ENCODE results near the gene IKBKG.
"Not testable (repeated sequence)": the region's sequence is repeated elsewhere in the genome, so short reads cannot be mapped to it uniquely, and the experiment has no call there.

Gene IKBKG

GRCh38 chrX:154547245-154548027 is at the start of gene IKBKG:
TSS of gene IKBKG (plus strand) at chrX:154547620. CDS start at chrX:154552003, 4,383 bp downstream.
- Histone ChIP-seq H3K4me1 (ENCODE audit: low read depth, poor library complexity, severe bottlenecking) (peaks cover 14% of the 10 kb centered on the region), H4K20me1 (ENCODE audit: insufficient read depth) (no peaks in the 10 kb centered on the region)

GRCh38 chrX:154501423-154501822 is 46.0 kb upstream of the IKBKG start:
- not testable (repeated sequence) for H3K27ac ChIP-seq; H3K4me3 ChIP-seq (IDR thresholded peaks at IDR 0.05; ENCODE audit: insufficient read depth, low read depth, low read length); H3K4me2 ChIP-seq; H3K79me2 ChIP-seq (ENCODE audit: insufficient read depth, low read depth); H3K36me3 ChIP-seq (ENCODE audit: insufficient read depth); H3K9ac ChIP-seq; H3K4me1 ChIP-seq (ENCODE audit: low read depth, poor library complexity, severe bottlenecking); H3K27me3 ChIP-seq (ENCODE audit: insufficient read depth, low read depth); H4K20me1 ChIP-seq (ENCODE audit: insufficient read depth); H2AFZ ChIP-seq (ENCODE audit: low read depth)

More at GRCh38 chrX:154547245-154548027, at the start of gene IKBKG:
- peak within 1 kb of the TSS; percentile 89 for H3K4me2 ChIP-seq
- peak within 1 kb of the TSS; percentile 64; the same call in 1 of the 2 replicates for H2AFZ ChIP-seq (ENCODE audit: low read depth)
- H3K4me3 ChIP-seq (IDR thresholded peaks at IDR 0.05; ENCODE audit: insufficient read depth, low read depth, low read length) = no peak within 1 kb of the TSS
- peak within 1 kb of the TSS; percentile 61 for H3K9ac ChIP-seq
- H3K27ac ChIP-seq = peak within 1 kb of the TSS; percentile 71
- no peaks in the 10 kb centered on the region for H3K36me3 ChIP-seq (ENCODE audit: insufficient read depth)
- peaks cover 28% of the 10 kb centered on the region for H3K79me2 ChIP-seq (ENCODE audit: insufficient read depth, low read depth)
- H3K27me3 ChIP-seq (ENCODE audit: insufficient read depth, low read depth) = no peaks in the 10 kb centered on the region
- no peak for TF ChIP-seq CTCF (conservative IDR thresholded peaks at IDR 0.05; ENCODE audit: low read depth, low read length)

GRCh38 chrX:154502098-154502497 is 45.3 kb upstream of the IKBKG start:
- Histone ChIP-seq H3K27me3 (ENCODE audit: insufficient read depth, low read depth) (no peaks in the 10 kb centered on the region), H3K4me1 (ENCODE audit: low read depth, poor library complexity, severe bottlenecking) (no peaks in the 10 kb centered on the region), H3K27ac (no peak overlapping the region), H3K79me2 (ENCODE audit: insufficient read depth, low read depth) (no peaks in the 10 kb centered on the region), H3K4me2 (no peak overlapping the region), H3K9ac (no peak overlapping the region), H4K20me1 (ENCODE audit: insufficient read depth) (no peaks in the 10 kb centered on the region), H3K36me3 (ENCODE audit: insufficient read depth) (no peaks in the 10 kb centered on the region), H2AFZ (ENCODE audit: low read depth) (no peak overlapping the region), H3K4me3 (IDR thresholded peaks at IDR 0.05; ENCODE audit: insufficient read depth, low read depth, low read length) (no peak overlapping the region)
- TF ChIP-seq CTCF (conservative IDR thresholded peaks at IDR 0.05; ENCODE audit: low read depth, low read length) = no peak

- H3K36me3 ChIP-seq (ENCODE audit: insufficient read depth) = no peaks in the 10 kb centered on the region
- H3K4me2 ChIP-seq = no peak overlapping the region
- H4K20me1 ChIP-seq (ENCODE audit: insufficient read depth) = no peaks in the 10 kb centered on the region
- no peaks in the 10 kb centered on the region for H3K4me1 ChIP-seq (ENCODE audit: low read depth, poor library complexity, severe bottlenecking)
- H3K4me3 ChIP-seq (IDR thresholded peaks at IDR 0.05; ENCODE audit: insufficient read depth, low read depth, low read length) = no peak overlapping the region
- H3K27me3 ChIP-seq (ENCODE audit: insufficient read depth, low read depth) = no peaks in the 10 kb centered on the region
- H3K79me2 ChIP-seq (ENCODE audit: insufficient read depth, low read depth) = no peaks in the 10 kb centered on the region
- H2AFZ ChIP-seq (ENCODE audit: low read depth) = no peak overlapping the region
- TF ChIP-seq CTCF (conservative IDR thresholded peaks at IDR 0.05; ENCODE audit: low read depth, low read length) = no peak
- no peak overlapping the region for H3K27ac ChIP-seq
- H3K9ac ChIP-seq = no peak overlapping the region
These were observed 44.4 kb upstream of the IKBKG start for GRCh38 chrX:154502989-154503388.

- no peak for TF ChIP-seq CTCF (conservative IDR thresholded peaks at IDR 0.05; ENCODE audit: low read depth, low read length)
- H4K20me1 ChIP-seq (ENCODE audit: insufficient read depth) = no peaks in the 10 kb centered on the region
- H3K27me3 ChIP-seq (ENCODE audit: insufficient read depth, low read depth) = no peaks in the 10 kb centered on the region
- H3K36me3 ChIP-seq (ENCODE audit: insufficient read depth) = no peaks in the 10 kb centered on the region
- H3K4me2 ChIP-seq = no peak overlapping the region
- H3K9ac ChIP-seq = no peak overlapping the region
- no peaks in the 10 kb centered on the region for H3K4me1 ChIP-seq (ENCODE audit: low read depth, poor library complexity, severe bottlenecking)
- no peak overlapping the region for H3K4me3 ChIP-seq (IDR thresholded peaks at IDR 0.05; ENCODE audit: insufficient read depth, low read depth, low read length)
- no peak overlapping the region for H2AFZ ChIP-seq (ENCODE audit: low read depth)
- no peak overlapping the region for H3K27ac ChIP-seq
- no peaks in the 10 kb centered on the region for H3K79me2 ChIP-seq (ENCODE audit: insufficient read depth, low read depth)
These were observed 41.7 kb upstream of the IKBKG start for GRCh38 chrX:154505734-154506133.

Data from KMS-11 (cell line).